Measurements from ENCODE around the gene PPIH. TPM values are rescaled to one million over a fixed set of nuclear protein-coding genes. Genes with fewer than 3 reads are reported as not detected.
"Not testable (repeated sequence)": the region's sequence is repeated elsewhere in the genome, so short reads cannot be mapped to it uniquely, and the experiment has no call there.

Gene PPIH
- polyA plus RNA-seq, 3 donors: 15.6 to 34.3 (median 25.0) TPM

DNA sequence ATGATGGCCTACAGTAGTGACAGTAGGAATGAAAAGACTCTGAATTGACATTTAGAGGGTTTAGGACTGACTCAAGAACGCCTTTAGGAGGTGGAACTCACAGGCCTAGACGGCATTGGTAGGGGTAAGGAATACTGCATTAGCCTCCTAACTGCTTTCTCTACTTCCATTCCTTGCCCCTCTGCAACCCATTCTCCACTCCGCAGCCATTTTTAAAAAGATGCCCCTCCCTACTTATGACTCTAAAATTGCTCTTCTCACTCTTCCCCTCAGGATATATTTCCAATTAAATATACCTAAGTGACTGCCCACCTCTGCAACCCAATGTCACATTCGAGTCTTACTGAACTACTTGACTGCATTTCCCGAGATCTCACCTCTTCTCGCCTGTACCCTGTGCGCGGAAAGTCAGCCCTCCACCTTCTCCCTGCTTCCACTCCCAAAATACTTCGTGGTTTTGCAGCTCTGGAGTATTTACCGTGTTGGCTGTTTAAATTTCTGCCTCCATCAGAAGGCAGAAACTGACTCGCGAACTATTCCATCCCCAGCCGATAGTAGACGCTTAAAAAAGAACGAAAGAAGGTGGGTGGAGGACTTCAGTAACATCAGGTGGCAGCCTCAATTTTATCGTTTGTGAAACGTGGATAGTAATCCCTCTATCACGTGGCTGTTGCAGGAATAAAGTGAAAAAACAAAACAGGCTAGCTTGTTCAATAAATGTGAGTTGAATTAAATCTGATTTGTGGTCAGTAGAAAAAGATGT, 22.9 kb downstream of the PPIH start:
- WGBS, 3 donors: 4 to 7% (median 6%) methylated on average over 18 of the region's 18 CpGs
- H3K27ac ChIP-seq (ENCODE audit: low read depth, low read length): no peak overlapping the region

GRCh38 chr1:42681741-42682483, 23.7 kb downstream of the PPIH start, which contains the start of gene YBX1:
Gene YBX1 (plus strand): TSS chr1:42682418. CDS start chr1:42682566, 148 bp downstream.
- 0% methylated on average over 52 to 54 of the region's 54 CpGs for WGBS, 3 donors
- no peak within 1 kb of the TSS for H3K27ac ChIP-seq (ENCODE audit: low read depth, low read length)

GRCh38 chr1:42682484-42682738, 24.2 kb downstream of the PPIH start:
- not testable (repeated sequence) for H3K27ac ChIP-seq (ENCODE audit: low read depth, low read length)
- 1% methylated on average over 27 to 33 of the region's 33 CpGs for WGBS, 3 donors

- WGBS, 3 donors: 0 to 1% (median 1%) methylated on average over 56 to 86 of the region's 103 CpGs
- H3K27ac ChIP-seq (ENCODE audit: low read depth, low read length): no peak overlapping the region
Observed at GRCh38 chr1:42682739-42683531, 24.7 kb downstream of the PPIH start.

GRCh38 chr1:42684139-42684538, 25.9 kb downstream of the PPIH start:
- WGBS, 3 donors: 49 to 55% (median 54%) methylated on average over 5 of the region's 5 CpGs
- H3K27ac ChIP-seq (ENCODE audit: low read depth, low read length): no peak overlapping the region

GRCh38 chr1:42686418-42686817, 28.2 kb downstream of the PPIH start:
- 88 to 90% (median 89%) methylated on average over 4 of the region's 4 CpGs for WGBS, 3 donors
- H3K27ac ChIP-seq (ENCODE audit: low read depth, low read length): no peak overlapping the region

DNA sequence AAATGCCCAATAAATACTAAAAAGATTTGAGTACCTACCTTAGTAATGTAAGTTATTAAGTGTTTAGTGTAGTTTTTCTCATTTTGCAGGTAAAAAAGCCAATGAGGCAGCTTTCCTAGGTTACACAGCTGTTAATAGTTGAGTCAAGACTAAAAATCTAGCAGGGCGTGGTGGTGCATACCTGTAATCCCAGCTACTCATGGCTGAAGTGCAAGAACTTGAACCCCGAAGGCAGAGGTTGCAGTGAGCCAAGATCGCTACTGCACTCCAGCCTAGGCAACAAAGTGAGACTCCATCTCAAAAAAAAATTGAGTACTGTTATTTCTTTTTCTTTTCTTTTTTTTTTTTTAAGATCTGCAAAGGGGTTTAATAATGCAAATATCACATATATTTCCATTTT, 31.7 kb downstream of the PPIH start:
- 89 to 95% (median 95%) methylated on average over 3 of the region's 3 CpGs for WGBS, 3 donors
- H3K27ac ChIP-seq (ENCODE audit: low read depth, low read length): no peak overlapping the region

DNA sequence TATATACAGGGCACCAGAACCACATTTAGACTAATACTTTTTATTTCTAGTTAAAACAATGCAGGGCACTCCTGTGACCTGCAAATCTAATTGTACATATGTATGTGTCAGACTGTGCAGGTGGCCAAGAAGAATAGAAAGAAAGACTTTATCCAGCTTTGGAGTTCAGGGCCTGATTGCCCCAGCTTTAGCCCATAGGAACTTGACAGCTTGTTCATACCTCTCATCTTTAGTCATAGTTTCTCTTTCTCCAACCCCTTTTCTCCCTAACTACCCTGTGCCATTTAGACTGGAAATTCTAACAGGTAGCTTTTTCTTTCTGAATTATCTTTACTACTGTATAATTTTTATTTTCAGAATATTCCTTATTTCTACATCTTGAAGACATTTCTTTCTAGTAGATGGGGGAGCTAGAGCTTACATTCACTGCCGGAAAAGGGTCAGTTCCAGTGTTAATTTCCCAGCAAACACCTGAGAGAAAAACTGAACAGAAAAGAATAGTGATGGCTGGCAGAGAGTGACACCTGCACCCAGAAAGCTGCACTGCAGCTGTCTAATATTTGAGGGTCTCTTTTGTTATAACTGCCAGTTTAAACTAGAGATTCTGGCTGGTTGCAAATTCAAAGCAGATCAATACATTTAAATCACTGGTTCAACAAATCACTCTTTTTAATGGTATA, 32.4 kb downstream of the PPIH start:
- no peak overlapping the region for H3K27ac ChIP-seq (ENCODE audit: low read depth, low read length)
- WGBS, 3 donors: 61 to 93% (median 87%) methylated on average over 1 of the region's 1 CpG

DNA sequence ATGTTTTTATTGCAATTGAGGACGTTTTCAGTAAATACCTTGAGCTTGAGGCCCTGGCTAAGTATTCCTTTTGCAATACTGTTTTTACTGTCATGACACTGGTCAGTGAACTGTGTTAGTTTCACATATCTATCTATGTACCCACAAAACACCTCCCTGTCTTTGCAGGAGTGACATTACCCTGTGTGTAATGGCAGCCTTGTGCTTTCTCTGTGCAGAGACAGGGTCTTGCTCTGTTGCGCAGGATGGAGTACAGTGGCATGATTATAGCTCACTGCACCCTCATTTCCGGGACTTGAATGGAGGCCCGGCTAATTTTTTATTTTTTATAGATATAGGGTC, 32.9 kb downstream of the PPIH start:
- WGBS, 3 donors: 64 to 79% (median 73%) methylated on average over 4 of the region's 4 CpGs
- no peak overlapping the region for H3K27ac ChIP-seq (ENCODE audit: low read depth, low read length)

DNA sequence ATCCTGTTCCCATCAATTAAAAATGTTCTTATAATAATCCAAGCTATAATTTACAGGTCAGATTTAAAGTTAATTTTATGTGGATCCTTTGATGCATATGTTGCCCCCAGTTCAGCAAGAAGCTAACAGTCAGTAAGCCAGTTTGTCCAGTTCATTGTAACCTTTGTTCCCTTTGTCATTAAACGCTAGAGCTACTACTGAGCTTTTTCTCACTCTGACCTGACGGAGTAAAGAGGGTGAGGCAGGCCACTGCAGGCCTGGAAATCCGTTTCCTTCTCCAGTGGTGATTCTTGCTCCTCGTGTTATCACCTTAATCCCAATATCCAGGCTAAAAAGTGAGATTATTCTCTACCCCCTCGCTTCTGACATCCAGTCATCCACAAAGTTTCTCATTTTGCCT, 34.2 kb downstream of the PPIH start:
- WGBS, 3 donors: 30 to 70% (median 40%) methylated on average over 5 of the region's 5 CpGs
- no peak overlapping the region for H3K27ac ChIP-seq (ENCODE audit: low read depth, low read length)

DNA sequence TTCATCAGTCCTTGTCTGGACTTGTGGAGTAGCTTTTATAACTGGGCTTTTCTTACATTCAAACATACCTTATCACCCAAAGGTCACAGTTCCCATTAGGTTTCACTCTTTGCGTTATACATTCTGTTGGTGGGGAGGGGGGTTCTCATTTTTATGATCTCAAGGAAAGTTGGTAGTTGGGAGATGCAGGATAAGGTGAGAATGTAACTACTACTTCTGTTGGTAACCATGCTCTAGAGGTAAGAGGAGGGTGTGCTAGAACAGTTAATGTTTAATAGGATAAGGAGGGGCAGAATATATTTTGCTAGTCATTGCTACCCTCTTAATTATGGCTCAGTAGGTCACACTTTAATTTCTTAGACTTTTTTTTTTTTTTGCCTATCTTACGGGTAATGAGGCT, 34.7 kb downstream of the PPIH start:
- 46 to 90% (median 75%) methylated on average over 2 of the region's 2 CpGs for WGBS, 3 donors
- no peak overlapping the region for H3K27ac ChIP-seq (ENCODE audit: low read depth, low read length)

GRCh38 chr1:42698081-42698813, 40.0 kb downstream of the PPIH start:
- H3K27ac ChIP-seq (ENCODE audit: low read depth, low read length): no peak overlapping the region
- WGBS, 3 donors: 90 to 93% (median 92%) methylated on average over 4 of the region's 4 CpGs

DNA sequence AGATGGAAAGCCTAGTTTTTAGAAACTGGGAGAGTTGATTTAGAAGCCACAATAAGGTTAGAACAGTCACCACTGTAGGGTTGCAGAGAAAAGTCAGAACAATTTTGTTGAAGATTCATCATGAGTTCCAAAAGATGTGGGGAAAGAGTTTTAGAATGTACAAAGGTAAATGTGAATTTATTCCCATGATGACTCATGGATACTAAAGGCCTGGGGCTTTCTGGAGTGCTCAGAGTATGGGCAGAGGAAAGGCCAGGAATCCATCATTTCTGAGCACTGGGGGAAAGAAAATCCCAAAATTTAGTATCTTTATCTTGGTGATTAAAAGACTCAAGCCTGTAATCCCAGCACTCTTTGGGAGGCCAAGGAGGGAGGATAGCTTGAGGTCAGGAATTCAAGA, 41.8 kb downstream of the PPIH start:
- H3K27ac ChIP-seq (ENCODE audit: low read depth, low read length): no peak overlapping the region

DNA sequence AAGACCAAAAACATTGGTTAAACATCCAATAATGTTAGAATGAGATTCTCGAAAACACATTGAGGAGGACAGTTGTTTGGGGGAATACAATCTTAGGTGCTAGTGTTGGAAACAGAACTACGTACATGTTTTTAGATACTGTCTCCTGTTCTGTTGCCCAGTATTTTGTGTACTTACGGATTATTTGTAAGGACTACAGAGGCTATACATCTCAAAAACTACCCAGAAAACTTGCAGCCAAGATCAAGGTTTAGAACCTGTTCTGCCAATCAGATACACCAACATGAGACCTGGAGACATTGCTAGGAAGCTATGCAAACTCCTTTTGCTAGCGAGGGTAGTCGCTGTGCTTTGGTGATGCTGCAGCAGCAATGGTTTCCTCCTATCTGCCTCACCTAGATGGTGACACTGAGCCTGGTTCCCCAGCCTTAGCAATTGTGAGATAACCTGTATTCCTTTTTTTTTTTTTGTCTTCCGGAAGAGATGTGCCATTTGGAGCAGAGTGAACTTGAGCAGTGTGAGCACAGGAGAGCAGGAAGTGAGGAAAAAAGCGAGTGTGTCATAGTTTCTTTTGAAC, 45.8 kb downstream of the PPIH start:
- WGBS, 3 donors: 93 to 94% (median 93%) methylated on average over 7 of the region's 7 CpGs
- no peak overlapping the region for H3K27ac ChIP-seq (ENCODE audit: low read depth, low read length)

GRCh38 chr1:42712808-42713207, 54.6 kb downstream of the PPIH start:
- not testable (repeated sequence) for H3K27ac ChIP-seq (ENCODE audit: low read depth, low read length)
- WGBS, 3 donors: 68 to 98% (median 98%) methylated on average over 2 to 3 of the region's 3 CpGs

DNA sequence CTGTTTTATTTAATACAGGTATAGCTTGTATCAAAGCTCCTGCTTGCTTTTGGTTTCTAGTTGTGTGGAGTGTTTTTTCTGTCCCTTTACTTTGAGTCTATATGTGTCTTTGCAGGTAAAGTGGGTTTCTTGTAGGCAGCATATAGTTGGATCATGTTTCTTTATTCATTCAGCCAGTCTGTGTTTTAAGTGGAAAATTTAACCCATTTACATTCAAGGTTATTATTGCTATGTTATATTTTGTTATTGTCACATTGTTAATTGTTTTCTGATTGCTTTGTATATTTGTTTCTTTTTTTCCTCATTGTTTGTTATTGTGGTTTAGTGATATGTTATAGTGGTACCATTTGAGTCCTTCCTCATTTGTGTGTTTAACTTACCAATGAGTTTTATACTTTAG, 55.1 kb downstream of the PPIH start:
- H3K27ac ChIP-seq (ENCODE audit: low read depth, low read length): no peak overlapping the region

- not testable (repeated sequence) for H3K27ac ChIP-seq (ENCODE audit: low read depth, low read length)
Observed at GRCh38 chr1:42714441-42714840, 56.2 kb downstream of the PPIH start.

- H3K27ac ChIP-seq (ENCODE audit: low read depth, low read length): no peak overlapping the region
- 88 to 98% (median 94%) methylated on average over 1 of the region's 1 CpG for WGBS, 3 donors
Observed at GRCh38 chr1:42720868-42721267, 62.6 kb downstream of the PPIH start.
